ENCODE data around the gene GTF2IRD1. TPM values are rescaled to one million over a fixed set of nuclear protein-coding genes. Genes with fewer than 3 reads are reported as not detected.
A peak's percentile ranks its signal among the peaks of the same experiment; 100 is the strongest.

Gene GTF2IRD1
- total and polyA plus RNA-seq, 9 of the 15 experiments (the other 6 are each of a cell fraction or from before 2014, with no cell fraction given) = 9.1 to 30.2 (median 14.0) TPM

GRCh38 chr7:74584160-74584954 lies 130.7 kb downstream of the GTF2IRD1 start (continued):
- TF ChIP-seq ATF1 (CRISPR knock-in tag; IDR thresholded peaks at IDR 0.05) = no peak
- TF ChIP-seq ATF1 (tag; IDR thresholded peaks at IDR 0.05) = peak; percentile 34; the same call in 1 of the 2 replicates
- TF ChIP-seq CBX8 (IDR thresholded peaks at IDR 0.05; ENCODE audit: borderline replicate concordance, extremely low read depth, low read depth, low read length, poor library complexity, severe bottlenecking) = no peak
- no peak for TF ChIP-seq PTRF (tag; IDR thresholded peaks at IDR 0.05)
- TF ChIP-seq FOXA3 (CRISPR knock-in tag; conservative IDR thresholded peaks at IDR 0.05 in 1 of 2, IDR thresholded peaks at IDR 0.05 in 1 of 2) = peak in 1 of 2 experiments; percentile 94; a peak in 2 of 4 replicates
- TF ChIP-seq TGIF2 (CRISPR knock-in tag; IDR thresholded peaks at IDR 0.05) = no peak
- TF ChIP-seq FOXA1 (IDR thresholded peaks at IDR 0.05; ENCODE audit: borderline replicate concordance) = no peak
- TF ChIP-seq ZBED1 (IDR thresholded peaks at IDR 0.05) = peak; percentile 80; the same call in 1 of the 2 replicates
- no peak for TF ChIP-seq HOXB6 (CRISPR knock-in tag; IDR thresholded peaks at IDR 0.05; ENCODE audit: borderline replicate concordance)
- TF ChIP-seq HMG20A (CRISPR knock-in tag; conservative IDR thresholded peaks at IDR 0.05) = no peak; the same call in 1 of the 2 replicates
- TF ChIP-seq TOE1 (IDR thresholded peaks at IDR 0.05; ENCODE audit: borderline replicate concordance) = no peak
- TF ChIP-seq TOE1 (CRISPR knock-in tag; IDR thresholded peaks at IDR 0.05; ENCODE audit: borderline replicate concordance, low read depth) = no peak
- peak in 1 of 2 experiments; percentile 57; a peak in 2 of 4 replicates for TF ChIP-seq MNT (conservative IDR thresholded peaks at IDR 0.05)
- peak; percentile 90 for TF ChIP-seq TCF3 (CRISPR knock-in tag; IDR thresholded peaks at IDR 0.05)
- peak; percentile 29 for TF ChIP-seq SMAD1 (IDR thresholded peaks at IDR 0.05; ENCODE audit: low read depth, low read length, partially characterized antibody)
- TF ChIP-seq MTA2 (IDR thresholded peaks at IDR 0.05; ENCODE audit: low read depth) = peak; percentile 86
- TF ChIP-seq HDAC2 (IDR thresholded peaks at IDR 0.05) = peak; percentile 99
- peak; percentile 75 for TF ChIP-seq ETV1 (tag; conservative IDR thresholded peaks at IDR 0.05; ENCODE audit: low read depth)
- TF ChIP-seq FIP1L1 (IDR thresholded peaks at IDR 0.05; ENCODE audit: low read depth, low read length, poor library complexity, severe bottlenecking) = no peak
- TF ChIP-seq JUN (IDR thresholded peaks at IDR 0.05; ENCODE audit: borderline replicate concordance, low read depth, low read length) = peak; percentile 41; the same call in 1 of the 2 replicates
- no peak for TF ChIP-seq JUN (CRISPR knock-in tag; IDR thresholded peaks at IDR 0.05; ENCODE audit: borderline replicate concordance)
- TF ChIP-seq GATA2 (CRISPR knock-in tag; IDR thresholded peaks at IDR 0.05) = peak; percentile 91
- TF ChIP-seq TBL1XR1 (IDR thresholded peaks at IDR 0.05; ENCODE audit: low read length in 2 of 2) = peak in 1 of 2 experiments; percentile 92; a peak in 2 of 4 replicates
- TF ChIP-seq CTBP1 (IDR thresholded peaks at IDR 0.05; ENCODE audit: borderline replicate concordance) = peak; percentile 90
- TF ChIP-seq ZEB2 (IDR thresholded peaks at IDR 0.05) = peak; percentile 91
- TF ChIP-seq TAF1 (IDR thresholded peaks at IDR 0.05; ENCODE audit: control insufficient read depth, extremely low read depth, insufficient read depth, low read length, severe bottlenecking) = no peak
- 0 out of 2 replicates have a peak, but pooled peaks have one; percentile 28 for TF ChIP-seq CREB3 (tag; conservative IDR thresholded peaks at IDR 0.05; ENCODE audit: low read depth)
